ENCODE data around the gene PAX8. TPM values are rescaled to one million over a fixed set of nuclear protein-coding genes. Genes with fewer than 3 reads are reported as not detected.

Gene PAX8
- total RNA-seq, 1 experiment from 2014 or later = 11.3 TPM

DNA sequence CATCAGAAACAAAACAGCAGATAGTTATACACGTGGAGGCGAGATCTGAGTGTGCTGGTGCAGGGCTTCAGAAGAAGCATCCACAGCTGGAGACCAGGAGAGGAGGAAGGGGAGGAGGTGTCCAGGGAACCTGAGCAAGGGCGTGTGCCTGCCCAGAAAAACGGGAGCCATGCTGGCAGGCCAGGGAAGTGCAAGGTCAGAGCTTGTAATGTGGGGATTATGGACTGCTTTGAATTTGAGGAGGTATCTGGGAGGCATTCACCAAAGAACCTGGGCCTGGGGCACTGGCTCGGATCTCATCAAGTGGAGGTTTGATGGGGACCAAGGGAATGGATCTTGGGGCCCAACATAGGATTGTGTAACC, 92.3 kb downstream of the PAX8 start:
- DNase-seq (ENCODE audit: low read depth) = no peak

DNA sequence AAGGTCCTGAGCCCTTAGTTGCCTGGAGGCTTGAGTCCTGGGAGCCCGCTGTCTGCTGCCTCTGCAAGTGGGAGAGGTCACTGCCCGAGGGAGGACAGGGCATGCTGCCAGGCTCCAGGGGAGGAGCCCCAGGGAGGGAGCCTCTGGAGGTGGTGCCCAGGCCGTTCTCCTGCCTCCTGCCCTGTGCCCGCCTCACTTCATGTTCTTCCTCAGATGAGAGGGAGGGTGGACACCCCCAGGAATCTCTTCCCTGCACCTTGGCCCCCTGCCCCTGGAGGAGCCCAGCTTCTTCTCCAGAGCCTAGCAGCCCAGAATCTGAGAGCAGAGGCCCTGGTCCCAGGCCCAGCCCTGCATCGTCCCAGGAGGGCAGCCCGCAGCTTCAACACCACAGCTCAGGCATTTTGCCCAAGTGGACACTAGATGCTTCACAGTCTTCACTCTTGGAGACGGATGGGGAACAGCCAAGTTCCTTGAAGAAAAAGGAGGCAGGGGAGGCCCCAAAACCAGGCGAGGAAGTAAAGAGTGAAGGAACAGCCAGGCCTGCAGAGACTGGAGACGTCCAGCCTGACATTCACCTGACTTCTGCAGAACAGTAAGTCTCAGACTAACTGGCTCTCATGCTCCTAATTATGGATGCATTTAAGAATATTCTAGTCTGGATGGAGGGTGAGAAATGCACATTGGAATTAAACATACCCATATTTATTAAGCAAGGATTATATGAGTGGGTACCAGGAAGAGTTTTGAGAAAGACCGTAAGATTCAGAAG, 92.9 kb downstream of the PAX8 start:
- no peak for DNase-seq (ENCODE audit: low read depth)

DNA sequence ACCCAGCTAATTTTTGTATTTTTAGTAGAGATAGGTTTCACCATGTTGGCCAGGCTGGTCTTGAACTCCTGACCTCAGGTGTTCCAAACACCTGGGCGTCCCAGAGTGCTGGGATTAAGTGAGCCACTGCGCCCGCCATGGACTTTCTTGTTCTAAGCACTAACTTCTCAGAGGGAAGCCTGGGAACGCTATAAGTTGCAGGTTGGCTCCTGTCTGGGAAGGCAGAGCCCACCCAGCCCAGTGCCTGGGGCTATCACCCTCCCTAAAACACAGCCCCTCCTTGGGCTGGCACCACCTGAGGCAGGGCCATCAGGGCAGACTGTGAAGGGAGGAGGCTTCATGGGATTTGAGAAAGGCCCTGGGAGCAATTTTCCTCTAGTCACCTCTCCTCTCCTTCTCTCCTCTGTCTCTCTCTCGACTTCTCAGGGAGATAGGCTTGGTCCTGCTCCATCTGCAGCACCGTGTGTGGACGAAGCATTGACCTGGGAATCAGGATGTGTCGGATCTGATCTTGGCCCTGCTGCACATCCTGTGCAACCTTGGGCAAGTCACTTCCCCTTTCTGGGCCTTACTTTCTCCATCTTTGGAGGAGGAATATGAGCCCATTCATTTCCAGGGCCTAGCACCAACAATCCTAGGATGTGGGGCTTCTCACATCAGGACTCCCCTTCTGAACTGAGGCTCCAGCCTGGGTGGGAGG, 94.0 kb downstream of the PAX8 start:
- DNase-seq (ENCODE audit: low read depth) = no peak

DNA sequence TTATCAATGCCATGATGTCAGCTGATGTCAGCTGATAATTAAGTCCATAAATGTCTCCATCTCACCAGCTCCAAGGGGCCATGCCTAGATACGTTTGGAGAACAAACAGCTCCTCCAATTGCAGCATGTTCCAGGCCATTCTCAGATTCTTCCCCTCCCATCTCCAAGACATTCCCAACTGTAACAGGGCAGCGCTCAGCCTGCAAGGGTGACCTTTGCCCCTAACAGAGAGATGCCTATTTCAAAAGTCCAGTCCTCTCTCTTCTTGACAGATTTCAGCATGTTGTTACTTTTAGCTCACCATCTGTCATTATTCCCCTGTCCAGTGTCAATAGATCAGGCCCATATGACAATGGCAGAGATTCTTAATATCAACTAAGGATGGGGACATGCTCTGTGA, 95.0 kb downstream of the PAX8 start:
- DNase-seq (ENCODE audit: low read depth) = no peak

DNA sequence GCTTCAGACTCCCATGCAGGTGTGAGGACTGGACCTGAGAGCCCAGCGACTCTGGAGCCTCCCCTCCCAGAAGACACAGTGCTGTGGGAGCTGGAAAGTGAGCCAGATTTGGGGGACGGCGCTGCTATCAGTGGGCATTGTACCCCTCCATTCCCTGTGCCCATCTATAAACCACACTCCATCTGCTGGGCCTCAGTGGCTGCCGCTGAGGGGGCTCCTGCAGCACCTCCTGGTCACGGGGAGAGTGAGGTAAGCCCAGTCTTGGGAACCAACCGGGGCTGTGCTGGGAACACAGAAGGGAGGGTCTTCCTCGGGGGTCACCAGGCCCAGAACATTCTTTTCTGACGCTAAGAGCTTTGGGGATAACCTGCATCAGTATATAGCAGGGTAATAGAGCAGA, 95.5 kb downstream of the PAX8 start:
- DNase-seq (ENCODE audit: low read depth) = no peak

DNA sequence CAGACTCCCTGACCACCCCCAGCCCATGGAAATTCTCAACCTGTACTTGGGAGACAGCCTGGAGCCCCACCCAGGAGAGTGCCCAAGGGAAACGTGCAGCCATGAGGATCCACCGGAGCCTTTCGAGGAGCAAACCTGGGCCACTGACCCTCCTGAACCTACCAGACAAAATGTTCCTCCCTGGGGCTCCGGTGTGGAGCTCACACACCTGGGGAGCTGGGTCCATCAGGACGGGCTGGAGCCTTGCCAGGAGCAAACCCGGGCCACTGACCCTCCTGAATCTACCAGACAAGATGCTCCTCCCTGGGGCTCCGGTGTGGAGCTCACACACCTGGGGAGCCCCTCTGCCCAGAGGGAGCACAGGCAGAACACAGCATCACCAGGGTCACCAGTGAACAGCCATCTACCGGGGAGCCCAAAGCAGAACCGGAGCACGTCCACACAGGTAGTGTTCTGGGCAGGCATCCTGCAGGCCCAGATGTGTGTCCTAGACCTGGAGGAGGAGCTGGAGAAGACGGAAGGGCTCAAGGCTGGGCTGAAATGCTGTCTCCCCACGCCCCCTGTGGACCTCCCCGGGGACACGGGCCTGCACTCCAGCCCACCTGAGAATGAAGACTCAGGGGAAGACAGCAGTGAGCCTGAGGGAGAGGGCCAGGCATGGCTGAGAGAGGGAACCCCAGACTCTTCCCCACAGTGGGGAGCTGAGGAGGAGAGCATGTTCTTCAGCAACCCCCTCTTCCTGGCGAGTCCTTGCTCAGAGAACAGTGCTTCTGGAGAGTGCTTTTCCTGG, 96.1 kb downstream of the PAX8 start:
- DNase-seq (ENCODE audit: low read depth) = no peak

DNA sequence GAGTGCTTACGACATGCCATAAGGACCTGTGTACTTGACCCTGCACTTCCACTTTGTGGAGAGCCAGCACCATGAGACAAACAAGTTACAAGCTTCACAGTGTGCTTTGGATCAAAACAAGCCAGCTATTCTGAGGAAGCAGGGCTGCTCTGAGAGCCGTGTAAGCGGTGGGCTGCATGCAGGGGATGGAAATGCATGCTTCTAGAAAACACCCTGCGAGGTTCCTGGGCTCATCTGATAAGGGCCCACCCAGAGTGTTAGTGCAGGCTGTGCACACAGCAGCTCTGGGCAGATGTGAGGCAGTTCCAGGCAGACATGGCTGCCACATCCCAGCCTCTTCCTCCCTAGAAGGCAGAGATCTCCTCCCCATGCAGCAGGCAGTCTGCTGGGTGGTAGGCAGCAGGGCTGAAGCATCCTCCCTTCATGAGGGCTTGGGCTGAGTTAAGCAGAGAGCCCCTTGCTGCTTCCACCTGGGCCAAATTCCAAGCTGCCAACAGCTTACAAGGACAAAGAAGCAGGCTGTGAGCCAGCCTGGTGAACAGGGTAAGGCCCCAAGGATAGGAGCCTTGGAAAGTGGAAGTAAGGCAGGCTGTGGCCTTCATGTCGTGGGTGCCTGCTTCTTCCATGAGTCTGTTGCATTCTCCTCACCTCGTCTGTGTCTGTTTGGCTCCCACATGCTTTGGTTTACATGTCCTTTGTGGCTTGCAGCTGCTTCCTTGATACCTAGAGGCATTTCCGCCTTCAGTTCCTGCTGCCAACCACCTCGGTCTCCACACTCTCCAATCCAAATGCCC, 97.3 kb downstream of the PAX8 start:
- no peak for DNase-seq (ENCODE audit: low read depth)

DNA sequence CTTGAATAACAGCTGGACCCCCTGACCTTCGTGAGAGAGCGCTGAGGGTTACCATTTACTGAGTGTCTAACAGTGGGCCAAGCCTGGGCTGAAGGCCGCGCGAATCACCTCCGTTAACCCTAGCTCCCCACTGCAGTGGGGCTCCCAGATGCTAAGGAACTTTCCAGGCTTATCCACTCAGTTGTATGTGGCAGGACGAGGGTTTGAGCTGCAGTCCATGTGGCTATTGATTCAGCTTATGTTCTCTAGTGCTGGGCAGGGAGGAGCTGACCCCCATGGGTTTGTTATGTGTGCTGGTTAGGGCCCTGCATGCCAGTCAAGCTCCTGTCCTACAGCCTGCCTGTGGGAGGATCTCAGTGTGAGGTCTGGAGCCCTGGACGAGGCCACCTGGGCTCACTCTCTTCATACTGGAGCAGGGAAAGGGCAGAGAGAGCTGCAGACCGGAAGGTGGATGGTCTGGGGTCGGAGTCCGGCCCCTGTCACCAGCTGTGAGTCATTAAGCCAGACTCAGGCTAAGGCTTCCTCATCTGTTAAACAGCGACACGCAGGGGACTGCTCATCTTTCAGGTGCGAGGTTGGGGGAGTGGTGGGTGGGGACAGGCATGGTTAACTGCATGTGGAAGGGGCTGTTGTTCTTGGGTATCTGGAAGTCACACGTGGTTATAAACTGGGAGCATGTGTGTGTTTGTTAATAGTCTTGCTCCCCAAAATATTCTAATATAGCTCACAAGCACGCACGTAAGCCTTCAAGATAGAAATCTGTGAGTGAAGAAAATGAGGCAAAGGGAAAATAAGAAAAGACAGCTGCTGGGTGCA, 98.4 kb downstream of the PAX8 start:
- no peak for DNase-seq (ENCODE audit: low read depth)

DNA sequence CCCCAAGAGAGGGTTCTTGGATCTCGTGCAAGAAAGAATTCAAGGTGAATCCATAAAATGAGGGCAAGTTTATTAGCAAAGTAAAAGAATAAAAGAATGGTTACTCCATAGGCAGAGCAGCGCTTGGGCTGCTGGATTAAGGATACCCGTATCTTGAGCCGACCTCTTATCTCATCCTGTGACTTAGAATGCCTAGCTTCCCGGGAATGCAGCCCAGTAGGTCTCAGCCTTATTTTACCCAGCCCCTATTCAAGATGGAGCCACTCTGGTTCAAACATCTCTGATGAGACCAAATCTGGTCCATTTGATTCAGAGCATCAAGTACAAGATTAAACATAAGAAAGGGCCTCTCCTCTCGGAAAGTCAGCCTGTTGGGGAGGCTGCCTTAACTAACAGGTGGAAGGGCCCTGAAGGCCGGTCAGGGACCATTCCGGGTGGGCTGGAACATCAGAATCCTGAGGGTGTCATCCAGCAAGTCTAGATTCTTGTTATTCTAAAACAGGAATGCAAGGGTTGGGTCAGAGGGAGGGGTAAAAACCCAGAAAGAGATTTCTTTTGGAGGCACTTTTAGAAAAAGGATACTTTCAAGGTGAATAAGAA, 99.2 kb downstream of the PAX8 start:
- DNase-seq (ENCODE audit: low read depth) = no peak

DNA sequence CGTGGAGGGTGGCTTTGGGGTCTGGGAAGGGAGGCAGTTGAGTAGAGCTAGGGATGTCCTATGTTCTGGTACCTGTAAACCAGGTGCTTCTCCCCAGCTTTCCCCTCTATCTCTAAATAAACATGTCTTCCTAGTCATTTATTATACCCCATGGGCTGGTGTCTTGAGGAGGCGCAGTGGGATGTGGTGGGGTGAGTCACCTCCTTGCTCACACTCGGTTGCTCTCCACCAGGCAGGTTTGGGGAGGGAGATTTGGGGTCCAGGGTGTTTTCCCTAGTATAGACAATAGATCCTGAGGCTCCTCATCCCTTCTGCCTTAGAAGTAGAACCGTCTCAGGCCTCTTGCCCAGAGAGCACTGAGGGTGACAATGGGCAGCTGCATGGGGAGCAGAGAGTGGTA, 99.8 kb downstream of the PAX8 start:
- no peak for DNase-seq (ENCODE audit: low read depth)

DNA sequence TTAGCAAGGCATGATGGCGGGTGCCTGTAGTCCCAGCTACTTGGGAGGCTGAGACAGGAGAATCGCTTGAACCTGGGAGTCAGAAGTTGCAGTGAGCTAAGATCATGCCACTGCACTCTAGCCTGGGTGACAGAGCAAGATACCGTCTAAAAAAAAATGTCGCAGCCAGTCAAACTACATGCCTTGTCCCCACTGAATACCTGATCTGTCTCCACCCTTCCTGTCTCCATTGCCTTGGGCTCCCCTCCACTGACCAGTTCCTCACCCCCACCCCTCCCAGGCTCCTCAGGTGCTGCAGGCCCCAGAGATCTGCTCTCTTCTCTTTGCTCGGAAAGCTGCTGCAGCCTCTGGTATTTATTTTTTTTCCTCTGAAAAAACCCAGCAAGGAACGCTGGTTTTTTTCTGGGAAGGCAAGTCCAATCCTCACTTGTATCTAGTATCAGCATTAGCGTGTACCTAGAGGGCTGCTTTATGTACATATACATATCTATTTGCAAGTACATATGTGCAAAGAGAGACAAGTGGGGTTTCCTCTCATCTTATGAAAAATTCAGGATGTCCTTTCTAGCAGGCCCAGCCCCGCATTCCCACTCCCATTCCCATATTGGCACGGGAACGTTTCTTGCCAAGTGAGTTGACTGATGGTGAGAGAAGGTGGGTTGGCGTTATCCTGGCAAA, 100.5 kb downstream of the PAX8 start:
- DNase-seq (ENCODE audit: low read depth) = no peak

DNA sequence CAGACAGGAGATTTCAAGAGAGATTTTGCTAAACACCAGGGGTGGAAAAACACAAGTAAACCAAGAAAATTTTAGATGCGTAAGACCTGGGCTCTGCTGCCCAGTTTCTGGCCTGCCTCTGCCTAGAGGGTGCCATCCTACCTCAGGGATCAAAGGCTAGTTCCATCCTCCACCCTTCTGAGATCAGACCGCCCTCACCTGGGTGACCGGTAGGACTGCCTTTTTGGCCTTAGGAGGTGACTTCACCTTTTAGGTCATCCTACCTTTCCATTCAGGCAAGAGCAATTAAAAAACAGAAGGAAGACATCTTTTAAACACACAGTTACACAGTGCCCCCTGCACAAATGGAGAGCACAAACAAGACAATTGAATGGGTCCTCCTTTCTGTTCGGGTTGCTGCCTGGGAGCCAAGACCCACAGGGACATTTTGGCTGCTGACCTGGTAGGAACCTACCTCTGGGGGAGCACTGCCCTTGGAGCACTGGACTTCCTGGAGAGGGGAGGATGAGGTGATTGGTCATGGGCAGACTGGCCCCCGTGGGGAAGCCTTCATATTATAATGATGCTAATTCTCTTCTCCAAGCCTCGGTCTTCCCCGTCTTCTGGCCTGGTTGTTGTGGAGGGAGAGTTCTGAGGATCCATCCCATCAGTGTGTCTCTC, 101.9 kb downstream of the PAX8 start:
- no peak for DNase-seq (ENCODE audit: low read depth)

DNA sequence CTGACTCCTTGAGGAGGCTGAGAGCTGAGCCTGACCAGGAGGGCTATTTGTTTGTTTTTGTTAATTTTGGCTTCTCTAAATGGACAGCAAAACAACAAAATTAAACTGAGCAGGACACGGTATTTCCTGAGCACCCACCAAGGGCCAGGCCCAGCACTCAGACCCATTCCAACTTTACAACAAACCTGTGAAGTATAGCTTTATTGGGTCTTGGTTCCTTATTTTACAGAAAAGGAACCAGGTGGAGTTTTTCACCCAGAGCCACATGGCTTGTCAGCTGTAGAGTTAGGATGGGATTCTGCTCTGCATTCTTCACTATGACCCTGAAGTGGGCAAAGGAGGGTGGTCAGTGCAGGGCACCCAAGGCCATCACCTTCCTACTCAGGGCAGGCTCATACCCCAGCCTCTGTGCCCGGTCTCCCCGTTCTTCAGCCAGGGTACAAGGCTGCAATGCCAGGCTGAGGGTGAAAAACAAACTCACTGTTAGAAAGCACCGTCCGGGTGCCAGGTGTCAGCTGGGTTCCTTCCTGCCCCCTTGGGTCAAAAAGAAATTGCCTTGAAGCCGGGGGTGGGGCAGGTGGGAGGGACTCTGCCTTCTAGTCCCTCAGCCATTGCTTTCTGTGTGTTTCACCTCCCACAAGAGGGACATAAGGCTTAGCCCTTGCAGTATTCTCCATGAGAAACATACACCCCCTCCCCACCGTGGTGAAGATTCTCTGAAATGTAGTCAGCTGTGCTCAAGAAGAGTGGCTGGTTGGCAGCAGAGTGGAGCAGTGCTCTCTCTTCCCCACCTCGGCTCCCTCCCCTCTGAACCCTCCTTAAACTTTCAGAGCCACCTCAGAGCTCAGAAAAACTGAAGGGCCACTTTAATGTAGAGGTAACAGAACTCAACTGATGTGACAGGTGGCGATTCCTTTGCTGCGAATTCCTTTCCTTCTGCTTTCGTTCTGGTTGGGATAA, 102.7 kb downstream of the PAX8 start:
- DNase-seq (ENCODE audit: low read depth) = no peak

DNA sequence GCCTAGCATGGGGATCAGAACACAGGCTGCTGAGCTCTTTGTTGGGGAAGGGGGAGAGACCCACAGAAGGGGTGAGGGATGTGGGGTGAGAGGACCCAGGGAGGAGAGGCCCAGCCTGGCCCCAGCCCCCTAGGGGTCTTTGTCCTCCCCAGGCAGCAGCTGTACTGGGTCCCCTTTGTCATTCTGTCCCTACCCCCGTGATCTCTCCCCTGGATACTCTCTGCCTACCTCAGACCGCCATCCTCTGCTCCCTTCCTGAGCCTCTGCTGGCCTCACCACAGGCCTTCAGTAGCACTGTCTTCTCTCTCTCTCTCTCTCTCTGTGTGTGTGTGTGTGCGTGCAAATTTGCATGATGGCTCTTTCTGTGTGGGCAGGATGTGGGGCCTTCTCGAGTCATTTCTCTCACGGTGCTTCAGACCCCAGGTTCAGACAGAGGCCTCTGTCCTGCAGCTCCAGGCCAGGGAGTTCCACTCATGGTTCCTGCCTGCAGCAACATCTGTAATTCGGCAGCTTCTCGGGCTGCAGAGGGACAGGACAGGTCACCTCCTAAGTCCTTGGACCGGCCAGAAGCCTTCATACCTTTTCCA, 103.6 kb downstream of the PAX8 start:
- DNase-seq (ENCODE audit: low read depth) = peak; percentile 39

DNA sequence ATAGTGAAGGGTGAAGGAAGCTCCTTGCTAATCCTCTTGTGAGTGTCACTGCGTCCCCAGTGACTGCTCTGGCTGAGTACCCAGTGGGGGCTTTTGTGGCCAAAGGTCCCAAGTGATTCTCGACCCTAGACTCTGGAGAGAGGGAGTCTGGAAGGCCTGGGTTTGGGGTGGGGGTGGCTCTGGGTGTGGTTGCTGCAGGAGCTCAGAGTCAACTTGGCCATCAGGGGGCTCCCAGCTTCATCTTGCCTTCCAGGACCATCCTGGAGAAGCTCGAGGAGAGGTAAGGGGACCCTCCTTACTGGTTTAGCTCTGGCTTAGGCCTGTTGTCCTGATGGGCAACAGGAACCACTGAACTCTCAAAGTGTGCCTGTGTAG, 104.4 kb downstream of the PAX8 start:
- DNase-seq (ENCODE audit: low read depth) = no peak

DNA sequence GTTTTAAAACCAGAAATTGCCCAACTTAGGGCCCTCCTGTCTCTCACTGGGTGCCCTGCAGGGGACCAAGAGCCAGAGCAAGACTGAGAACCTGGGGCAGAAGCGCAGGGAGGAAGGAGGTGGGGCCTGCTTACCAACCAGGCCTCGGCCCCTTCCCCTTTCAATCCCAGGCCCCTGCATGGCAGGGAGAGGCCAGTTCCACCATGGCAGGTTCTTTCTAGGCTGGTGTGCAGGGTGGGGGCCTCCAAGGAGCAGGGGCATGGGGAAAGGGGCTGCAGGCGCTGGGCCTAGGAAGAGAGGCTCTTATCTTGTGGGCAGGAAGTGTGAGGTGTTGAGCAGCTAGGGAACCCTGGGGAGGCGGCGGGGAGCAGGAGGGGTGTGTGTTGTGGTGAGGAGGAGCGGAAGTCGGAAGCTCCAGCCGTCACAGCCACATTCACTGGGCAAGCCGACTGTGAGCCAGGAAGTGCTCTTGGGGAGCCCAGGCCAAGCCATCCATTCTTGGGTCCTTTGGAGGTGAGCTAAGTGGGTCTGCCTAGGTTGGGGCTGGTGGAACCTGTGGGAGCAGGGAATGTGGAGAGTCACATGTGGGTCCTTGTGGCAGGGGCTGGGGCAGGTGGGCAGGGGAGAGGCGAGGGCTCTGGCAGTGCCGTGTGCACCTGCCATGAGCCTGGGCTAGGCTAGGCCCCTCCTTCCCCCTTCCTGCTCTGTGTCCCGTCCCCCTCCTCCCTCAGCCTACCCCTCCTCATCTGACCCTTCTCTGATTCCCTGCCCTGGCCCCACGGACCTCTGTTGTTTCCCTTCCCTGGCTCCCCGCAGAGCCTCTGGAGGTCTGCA, 105.0 kb downstream of the PAX8 start, which contains the start of gene PSD4:
Gene PSD4, plus strand, starts transcription at position 430 of the 834 bp plus-strand sequence. CDS start 8,486 bp downstream, outside the sequence.
- DNase-seq (ENCODE audit: low read depth) = peak; percentile 89

Data from HT1080 (cell line).